GM19023 (cell line): ENCODE measurements around the gene RICTOR.

Experiments
- ATAC-seq: cut with Tn5 transposase; IDR thresholded peaks from one replicate; pipeline ENCODE4 v1.9.1; 2021; ENCODE audit warnings: mild to moderate bottlenecking, moderate library complexity; ENCODE audit not compliant: unreplicated experiment

The RICTOR gene

DNA sequence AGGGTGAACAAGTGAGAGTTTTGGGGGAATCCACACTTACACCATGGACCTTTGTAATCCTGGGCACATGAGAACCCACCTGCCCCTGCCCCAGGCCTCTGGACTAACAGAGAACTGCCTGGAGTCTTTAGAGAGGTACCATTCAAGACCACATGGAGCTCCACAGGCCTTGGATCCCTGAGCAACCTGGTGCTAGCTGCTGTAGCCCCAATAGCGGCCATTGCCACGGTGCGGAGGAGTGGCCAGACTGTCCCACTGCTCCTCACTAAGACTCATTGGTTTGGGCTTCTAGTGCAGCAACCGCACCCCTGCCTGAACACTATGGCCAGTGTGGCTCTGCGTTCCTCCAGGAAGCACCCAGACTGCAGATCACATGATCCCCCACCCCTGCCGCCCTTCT is 182.6 kb downstream of the RICTOR start:
- no peak for ATAC-seq

DNA sequence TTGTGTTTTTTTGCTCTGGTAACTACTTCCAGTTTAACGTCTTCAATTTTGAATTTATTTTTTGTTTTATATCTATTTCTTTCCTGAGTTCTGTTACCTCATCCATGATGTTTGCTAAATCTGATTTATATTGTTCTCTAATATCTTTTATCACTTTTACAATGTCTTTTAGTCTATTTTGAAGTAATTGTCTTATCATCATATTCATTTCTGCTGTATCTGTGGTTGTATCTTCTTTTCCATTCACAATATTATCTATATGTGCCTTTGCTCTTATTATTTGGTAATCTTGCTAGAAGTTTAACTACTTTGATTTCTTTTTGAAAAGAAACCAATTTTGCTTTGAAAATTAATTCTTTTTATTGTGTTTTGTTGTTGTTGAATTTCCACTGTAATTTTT is 184.8 kb downstream of the RICTOR start:
- no peak for ATAC-seq

GRCh38 chr5:38888041-38888440 is 186.2 kb downstream of the RICTOR start:
- ATAC-seq, result no peak
